Nucleus accumbens (tissue), 56 donors: ENCODE results near the gene SLC26A2.
"Not testable (repeated sequence)": the region's sequence is repeated elsewhere in the genome, so short reads cannot be mapped to it uniquely, and the experiment has no call there.

Experiments
- DNase-seq, 56 donors: peaks; one replicate each; lab custom pipeline; 2025; lab: John Stamatoyannopoulos, UW

SLC26A2 gene

DNA sequence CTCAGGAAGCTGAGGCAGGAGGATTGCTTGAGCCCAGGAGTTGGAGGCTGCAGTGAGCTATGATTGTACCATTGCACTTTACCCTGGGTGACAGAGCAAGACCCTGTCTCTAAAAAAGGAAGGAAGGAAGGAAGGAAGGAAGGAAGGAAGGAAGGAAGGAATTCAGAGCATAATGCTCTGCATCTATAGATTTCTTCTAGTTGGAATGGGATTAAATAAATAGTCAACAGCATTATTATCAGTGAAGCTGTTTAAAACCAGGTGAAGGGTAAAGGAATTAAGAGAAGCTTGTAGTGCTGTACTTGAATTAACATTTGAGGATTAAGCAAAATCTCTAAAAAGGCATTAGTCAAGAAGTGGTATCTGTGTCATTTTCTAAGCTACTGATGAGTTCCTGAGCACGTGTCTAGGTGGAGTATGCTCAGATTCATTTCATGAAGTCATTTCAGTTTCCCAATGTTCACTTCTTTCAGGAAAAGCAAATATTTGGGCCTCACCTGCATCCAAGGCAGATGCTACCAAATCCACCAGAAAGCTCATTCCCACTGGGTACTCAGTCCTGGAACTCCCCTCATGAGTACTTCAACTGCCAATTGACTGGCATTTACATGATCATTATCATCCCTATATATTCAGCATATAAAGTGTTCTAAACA lies 24.4 kb upstream of the SLC26A2 start:
- no peak for DNase-seq

DNA sequence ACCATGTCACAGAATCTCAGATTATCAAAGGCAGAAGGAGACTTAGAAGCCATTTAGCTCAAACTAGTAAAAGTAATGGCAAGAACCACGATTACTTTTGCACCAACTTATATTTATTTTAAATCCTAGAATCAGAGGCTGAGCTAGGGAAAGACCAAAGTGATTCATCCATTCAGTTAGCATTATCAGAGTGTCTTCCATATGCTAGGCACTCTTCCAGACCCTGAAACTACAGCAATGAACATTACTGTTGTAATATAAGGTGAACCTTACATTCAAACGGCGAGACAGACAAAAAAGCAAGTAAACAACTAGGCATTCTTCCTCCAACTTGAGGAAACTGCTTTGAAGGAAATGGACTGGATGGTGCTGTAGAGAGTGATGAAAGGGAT lies 23.9 kb upstream of the SLC26A2 start:
- DNase-seq, result no peak

DNA sequence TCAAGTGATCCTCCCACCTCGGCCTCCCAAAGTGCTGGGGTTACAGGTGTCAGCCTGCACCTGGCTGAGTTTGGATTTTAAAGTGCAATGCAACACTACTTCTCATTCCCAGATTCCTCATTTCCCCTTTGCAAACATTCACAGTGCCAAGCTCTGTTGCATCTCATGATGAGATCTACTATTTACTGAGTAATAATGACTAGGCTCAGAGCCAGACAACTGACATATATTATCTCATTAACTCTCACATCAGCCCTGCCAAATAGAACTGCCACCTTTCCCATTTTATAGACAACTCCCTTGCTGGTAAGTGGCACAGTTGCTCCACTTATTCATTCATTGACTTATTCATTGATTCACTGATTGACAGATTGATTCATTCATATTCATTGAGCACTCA lies 22.9 kb upstream of the SLC26A2 start:
- DNase-seq, result no peak

DNA sequence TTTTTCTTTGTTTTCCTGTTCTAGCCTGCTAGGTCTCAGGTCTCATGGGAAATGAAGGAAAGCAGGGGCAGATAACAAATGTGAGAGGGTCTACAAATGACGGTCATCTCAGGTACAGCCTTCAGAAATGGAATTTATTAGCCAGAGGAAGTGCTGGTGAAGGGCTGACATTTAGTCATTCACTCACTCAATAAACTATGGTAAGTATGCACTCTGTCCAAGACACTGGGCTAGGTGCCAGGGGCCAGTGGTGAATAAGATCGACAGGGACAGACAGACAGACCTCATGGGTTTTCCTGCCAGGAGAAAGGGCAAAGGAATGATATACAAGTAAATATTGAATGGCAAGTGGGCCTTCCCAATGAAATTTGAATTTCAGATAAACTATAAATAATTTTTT lies 22.3 kb upstream of the SLC26A2 start:
- DNase-seq, result peak in 1 of 56 donors; percentile 16

DNA sequence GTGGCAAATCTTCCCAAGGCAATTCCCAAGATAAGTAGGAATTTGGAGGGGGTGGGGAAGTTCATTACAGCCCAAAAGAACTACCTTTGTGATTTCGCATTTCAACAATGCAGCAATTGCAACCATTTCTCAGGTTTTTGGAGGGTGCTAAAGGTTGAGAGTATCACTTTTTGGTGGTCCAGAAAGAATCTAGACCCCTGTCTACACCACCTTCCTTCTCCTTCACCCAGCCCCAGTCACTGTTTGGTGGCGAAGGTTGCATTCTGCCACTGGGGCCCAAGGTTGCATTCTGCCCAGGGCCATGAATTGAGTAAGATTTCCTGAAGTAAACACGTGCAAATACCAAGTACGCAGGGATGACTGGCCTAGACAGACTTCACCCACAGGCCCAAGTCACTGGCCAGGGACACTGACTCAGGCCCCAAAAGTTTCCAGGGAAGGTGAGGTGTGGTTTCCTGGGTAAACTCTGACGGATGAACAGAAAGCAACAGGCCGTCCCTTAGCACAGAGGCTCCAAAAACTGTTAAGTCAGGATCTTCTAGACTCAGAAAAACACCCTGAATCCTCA lies 21.7 kb upstream of the SLC26A2 start:
- no peak for DNase-seq

DNA sequence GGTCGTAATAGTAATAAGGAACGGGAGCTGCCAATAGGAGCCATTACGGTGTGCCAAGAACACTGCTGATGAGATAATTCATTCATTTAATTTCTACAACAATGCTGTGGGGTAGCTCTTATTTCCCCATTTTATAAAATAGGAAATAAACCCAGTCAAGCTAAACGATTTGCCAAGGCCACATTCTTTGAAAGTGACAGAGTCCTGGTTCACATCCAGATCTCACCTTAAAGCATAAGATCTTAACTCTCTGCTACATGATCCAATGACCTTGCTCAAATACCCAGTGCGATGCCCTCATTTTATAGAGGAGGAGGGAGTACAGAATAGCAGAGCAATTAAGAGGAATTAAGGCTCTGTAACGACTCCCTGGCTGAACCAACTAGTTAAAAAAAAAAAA lies 21.0 kb upstream of the SLC26A2 start:
- no peak for DNase-seq

DNA sequence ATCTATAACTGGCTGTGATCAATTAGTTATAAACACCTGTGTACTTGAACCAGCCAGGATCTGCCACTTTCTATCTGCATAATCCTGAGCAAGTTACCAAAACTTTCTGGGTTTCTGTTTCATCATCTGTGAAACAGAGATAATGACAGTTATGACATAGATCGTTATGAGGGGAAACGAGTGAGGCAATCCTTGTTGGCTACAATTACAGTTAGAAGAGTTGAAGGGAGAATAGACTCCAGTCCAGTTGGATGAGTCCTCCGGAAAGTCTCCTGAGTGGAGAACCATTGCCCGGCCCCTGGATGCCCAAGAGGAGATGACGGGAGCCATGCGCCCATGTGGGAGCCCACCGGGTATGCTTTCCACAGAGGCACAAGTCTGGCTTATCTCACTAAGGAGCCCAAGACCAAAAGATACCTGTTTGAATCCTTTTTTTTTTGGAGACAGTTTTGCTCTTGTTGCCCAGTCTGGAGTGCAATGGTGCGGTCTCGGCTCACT lies 20.4 kb upstream of the SLC26A2 start:
- DNase-seq, result no peak

DNA sequence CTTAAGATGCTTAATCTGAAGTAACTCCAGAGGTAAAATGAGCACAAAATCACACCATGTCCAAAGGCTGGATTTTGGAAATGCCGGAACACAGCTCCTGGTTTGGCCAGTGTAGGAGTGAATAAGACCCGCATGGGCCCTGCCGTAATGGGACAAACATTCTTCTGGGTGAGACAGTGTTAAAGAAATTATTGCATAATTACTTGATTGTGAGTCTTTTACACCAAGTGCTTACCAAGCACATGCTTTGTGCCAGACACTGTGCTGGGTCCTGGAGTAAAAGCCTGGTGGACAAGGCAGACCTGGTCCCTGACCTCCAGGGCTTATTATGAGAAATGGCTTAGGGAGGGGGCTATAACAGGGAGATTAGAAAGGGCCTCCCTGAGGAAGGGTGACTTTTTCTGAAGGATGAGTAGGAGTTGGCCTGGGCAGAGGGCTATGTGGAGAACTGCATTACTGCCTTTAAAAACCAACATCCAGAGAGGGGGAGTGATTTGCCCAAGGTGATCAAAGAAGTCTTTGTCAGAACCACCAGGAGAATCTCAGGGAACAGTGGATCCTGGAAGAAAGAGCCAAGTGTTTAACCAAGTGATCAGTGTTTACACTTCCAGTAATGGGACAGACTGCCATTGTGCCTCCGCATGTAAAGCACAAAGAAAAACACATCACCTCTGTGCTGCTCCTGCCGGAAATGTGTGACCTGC lies 19.5 kb upstream of the SLC26A2 start:
- no peak for DNase-seq

DNA sequence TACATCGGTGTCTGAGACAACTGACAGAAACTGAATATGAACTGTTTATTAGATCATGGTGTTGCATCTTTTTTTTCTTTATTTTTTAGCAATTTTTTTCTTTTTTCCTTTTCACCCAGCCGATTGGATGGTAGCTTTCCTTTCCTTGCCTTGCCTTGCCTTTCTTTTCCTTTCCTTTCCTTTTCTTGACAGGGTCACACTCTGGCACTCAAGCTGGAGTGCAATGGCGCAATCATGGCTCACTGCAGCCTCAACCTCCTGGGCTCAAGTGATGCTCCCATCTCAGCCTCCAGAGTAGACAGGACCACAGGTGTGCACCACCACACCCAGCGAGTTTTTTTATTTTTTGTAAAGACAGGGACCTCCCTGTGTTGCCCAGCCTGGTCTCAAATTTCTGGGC lies 18.8 kb upstream of the SLC26A2 start:
- DNase-seq, result no peak

DNA sequence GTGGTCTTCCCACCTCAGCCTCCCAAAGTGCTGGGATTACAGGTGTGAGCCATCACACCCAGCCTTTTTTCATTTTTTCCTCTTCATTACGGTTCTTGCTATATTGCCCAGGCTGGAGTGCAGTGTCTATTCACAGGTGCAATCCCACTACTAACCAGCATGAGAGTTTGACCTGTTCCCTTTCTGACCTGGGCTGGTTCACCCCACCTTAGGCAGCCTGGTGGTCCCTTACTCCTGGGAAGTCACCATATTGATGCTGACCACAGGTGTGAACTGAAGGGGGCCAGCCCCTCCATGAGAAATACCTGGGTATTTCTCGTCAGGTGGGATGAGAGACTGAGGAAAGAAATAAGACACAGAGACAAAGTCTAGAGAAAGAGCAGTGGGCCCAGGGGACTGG lies 18.4 kb upstream of the SLC26A2 start:
- DNase-seq, result no peak

DNA sequence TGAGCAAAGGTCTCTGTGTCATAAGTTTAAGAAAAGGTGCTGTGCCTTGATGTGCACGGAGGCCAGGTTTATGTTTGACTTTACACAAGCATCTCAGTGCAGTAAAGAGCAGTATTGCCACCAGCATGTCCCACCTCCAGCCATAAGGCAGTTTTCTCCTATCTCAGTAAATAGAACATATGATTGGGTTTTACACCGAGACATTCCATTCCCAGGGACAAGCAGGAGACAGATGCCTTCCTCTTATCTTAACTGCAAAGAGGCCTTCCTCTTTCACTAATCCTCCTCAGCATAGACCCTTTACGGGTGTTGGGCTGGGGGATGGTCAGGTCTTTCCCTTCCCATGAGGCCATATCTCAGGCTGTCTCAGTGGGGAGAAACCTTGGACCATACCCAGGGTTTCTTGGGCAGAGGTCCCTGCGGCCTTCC lies 17.8 kb upstream of the SLC26A2 start:
- not testable (repeated sequence) for DNase-seq

DNA sequence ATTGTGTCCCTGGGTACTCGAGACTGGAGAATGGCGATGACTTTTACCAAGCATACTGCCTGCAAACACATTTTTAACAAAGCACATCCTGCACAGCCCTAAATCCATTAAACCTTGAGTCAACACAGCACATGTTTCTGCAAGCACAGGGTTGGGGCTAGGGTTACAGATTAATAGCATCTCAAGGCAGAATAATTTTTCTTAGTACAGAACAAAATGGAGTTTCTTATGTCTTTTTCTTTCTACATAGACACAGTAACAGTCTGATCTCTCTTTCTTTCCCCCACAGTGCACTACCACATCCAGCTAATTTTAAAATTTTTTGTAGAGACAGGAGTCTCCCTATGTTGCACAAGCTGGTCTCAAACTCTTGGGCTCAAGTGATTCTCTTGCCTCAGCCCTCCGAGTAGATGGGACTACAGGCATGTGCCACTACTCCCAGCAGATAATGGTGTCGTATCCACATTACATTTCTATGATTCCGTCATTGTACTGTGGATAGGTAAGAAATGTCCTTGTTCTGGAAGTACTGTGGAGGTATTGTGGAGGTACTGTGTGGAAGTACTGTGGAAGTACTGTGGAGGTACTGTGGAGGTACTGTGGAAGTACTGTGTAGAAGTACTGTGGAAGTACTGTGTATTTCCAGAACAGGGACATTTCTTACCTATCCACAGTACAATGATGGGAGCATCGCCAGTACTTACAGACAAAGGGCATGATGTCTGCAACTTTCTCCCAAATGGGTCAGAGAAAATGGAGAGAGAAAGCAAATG lies 17.2 kb upstream of the SLC26A2 start:
- not testable (repeated sequence) for DNase-seq

DNA sequence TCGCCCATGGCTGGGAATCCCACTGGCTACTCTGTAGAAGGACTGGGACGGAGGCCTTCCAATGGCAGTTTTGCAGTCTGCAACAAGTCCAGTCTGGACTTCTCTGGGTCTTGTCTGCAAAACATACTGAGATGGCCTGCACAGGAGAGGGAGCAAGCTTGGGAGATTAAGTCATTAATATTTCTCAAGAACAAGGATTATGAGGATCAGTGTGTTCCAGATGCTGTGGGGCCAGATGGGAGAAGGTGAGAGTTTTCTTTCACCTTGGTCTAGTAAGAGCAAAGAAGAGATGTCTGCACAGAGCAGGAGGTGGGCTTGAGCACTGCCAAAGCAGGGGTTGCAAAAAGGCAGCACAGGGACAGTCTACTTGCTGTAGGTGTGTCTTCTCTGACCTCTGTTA lies 15.9 kb upstream of the SLC26A2 start, which contains the start of gene PDE6A:
TSS of gene PDE6A (minus strand) at position 128 of the 400 bp plus-strand sequence. CDS start at position 8, 120 bp downstream.
- DNase-seq, result no peak

DNA sequence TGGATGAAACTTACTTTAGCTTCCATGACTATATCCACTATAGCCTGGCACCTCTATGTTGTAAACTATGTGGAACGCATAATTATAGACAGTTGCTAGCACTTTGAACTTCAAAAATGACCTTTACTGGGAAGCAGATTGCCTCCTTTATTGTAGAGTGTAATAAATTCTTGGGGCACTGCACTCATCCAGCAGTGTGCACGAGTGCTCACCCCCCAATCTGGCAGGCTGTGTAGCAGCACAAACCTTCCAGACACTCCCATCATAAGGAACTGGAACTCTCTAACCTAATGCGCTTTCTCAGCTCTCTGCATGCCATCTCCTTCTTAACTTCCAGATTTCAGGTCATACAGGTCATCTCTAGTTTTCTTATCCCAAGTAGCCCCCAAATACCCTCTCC lies 14.4 kb upstream of the SLC26A2 start:
- no peak for DNase-seq

DNA sequence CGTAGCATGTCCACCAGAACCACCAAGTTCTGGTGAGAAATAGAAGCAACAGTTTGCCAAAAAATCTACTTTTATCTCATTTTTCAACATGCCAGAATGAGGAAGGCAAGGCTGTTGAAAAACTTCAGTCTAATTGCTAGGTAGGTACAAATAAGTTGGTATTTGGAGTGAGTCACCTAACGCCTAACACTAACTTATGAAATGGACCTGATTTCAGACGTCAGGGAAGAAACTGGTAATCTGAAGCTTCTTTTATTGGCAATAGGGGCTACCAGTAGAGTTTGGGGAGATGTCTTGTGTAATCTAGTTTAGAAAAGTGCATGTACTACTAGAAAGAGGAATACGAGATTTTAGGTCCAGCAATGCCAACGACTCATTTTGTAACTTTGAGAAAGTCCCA lies 11.6 kb upstream of the SLC26A2 start:
- no peak for DNase-seq

DNA sequence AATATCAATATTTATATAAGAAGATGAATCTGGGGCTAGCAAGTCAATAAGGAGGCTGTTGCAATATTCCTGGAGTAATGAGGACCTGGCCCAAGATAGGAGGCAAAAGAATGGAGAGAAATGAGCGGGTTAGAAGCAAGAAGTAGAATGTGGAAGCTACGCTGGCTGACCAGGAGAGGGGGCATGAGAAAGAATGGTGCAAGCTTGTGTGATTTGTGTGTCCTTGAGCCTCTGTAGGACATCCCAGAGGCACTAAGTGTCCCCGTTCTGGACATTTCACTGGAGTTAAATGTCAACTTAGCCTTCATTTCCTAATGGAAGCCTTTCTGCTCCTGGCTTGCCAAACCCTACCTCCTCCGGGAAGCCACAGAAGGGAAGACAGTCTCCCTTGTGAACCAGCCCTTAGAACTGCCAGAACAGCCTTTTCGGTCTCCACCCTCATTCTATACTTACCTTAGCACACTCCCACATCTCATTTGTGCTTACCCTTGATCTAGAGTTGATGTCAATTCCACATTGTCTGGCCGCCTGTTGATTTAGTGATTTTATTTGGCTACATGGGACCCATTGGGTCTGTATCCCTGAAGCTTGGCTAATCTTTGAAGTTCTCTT lies 9.3 kb upstream of the SLC26A2 start:
- no peak for DNase-seq

DNA sequence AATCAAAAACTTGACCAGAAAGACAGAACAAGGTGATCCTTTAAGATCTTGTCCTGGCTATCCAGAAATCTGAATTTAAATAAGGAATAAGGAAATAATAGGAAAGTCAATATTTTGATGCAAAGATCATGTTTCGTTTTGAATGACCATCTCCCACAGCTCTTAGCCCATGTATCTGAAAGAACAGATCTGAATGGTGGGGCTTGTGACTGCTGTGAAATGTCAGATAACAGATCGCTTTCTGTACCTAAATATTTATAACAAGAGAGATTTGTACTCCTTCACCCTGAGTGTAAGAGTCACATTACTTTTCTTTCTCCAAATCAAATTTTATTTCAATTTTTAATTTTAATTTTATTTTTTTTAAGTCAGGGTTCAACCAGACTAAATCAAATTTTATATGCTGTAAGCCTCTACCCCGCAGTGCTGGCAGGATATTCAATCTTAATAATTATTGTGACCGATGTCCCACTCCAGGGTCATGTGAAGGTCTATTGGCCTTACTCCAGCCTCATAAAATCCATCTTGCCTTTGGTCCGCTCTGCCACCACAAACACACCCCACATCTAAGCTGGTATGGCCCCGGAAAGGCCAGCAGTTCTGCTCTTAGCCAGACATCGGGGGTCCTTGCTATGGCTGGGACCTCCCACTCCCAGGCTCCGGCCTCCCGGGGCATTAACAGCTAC lies 7.0 kb upstream of the SLC26A2 start:
- DNase-seq, result no peak

DNA sequence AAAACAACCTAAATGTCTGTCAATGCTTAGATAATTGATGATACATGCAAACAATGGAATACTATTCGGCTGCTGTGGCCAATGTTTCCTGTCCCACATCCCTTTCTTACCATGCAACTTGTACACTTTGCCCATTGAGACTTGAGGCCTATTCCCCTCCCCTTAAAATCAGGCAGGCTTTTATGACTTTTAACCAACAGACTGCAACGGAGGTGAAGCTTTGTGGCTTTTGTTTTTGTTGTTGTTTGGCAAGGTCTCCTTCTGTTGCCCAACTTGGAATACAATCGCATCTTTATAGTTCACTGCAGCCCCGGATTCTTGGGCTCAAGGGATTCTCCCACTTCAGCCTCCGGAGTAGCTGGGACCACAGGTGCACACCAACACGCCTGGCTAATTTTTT lies 5.8 kb upstream of the SLC26A2 start:
- no peak for DNase-seq

DNA sequence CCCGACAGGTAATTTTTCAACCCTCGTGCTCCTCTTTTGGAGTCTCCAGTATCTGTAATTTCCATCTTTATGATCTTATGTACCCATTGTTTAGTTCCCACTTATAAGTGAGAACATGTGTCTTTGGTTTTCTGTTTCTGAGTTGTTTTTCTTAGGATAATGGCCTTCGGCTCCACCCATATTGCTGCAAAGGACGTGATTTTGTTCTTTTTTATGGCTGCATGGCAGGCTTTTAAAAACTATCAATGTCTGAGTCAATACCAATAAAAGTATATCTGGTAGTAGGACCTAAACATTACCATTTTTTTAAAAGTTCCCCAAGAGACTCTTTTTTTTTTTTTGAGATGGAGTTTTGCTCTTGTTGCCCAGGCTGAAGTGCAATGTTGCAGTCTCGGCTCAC lies 3.9 kb upstream of the SLC26A2 start:
- DNase-seq, result no peak

DNA sequence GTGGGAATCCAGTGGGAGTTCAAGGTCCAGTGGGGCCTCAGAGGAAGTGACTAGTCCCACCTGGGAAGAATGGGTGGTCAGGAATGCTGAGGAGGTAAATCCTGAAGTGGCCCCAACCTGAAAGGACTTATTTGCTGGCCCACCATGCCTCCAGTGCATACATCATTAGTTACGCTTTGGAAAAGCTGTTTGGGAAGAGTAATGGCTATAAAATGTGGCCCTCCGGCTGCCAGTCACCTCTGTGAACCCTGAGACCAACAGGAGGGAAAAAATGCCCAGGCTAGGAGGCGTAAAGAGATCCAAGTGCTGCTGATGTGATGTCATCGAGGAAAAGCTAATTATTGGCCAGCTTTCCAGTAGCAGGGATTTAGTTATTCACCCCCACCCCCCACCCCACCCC lies 2.7 kb upstream of the SLC26A2 start:
- no peak for DNase-seq
